Naive thymus-derived CD4-positive, alpha-beta T cell (primary cell): Measurements from ENCODE around the gene SLC22A2. TPM values are rescaled to one million over a fixed set of nuclear protein-coding genes. Genes with fewer than 3 reads are reported as not detected.

ENCODE experiments used
- ATAC-seq: fragments of 150-1000 bp; cut with Tn5 transposase; 2 replicates; pipeline ENCODE4 v1.10.0; 2021; ENCODE audit warnings: mild to moderate bottlenecking, moderate library complexity
- CTCF ChIA-PET: fragments of 350-600 bp; sonication (Branson Sonifier 250); formaldehyde crosslinking; loops from one replicate; lab custom pipeline; 2021; ENCODE audit warnings: antibody characterized with exemption; lab: Charles Lee
- POLR2A ChIA-PET: fragments of 350-600 bp; sonication (Branson Sonifier 250); formaldehyde crosslinking; loops from one replicate; lab custom pipeline; 2021; ENCODE audit warnings: antibody characterized with exemption, inconsistent platforms; lab: Charles Lee
- DNase-seq, 9 donors: peaks; one replicate each; pipeline versions ENCODE4 v3.0.0 to v3.0.0-alpha.2; 2020 to 2022; ENCODE audit warnings: mixed read lengths in 1 of 9
- H3K27ac ChIP-seq: one replicate; pipeline ENCODE4 v1.7.0; 2013; ENCODE audit warnings: mild to moderate bottlenecking, low read depth, low read length, moderate library complexity
- H3K27me3 ChIP-seq, 2 donors: one replicate each; pipeline ENCODE4 v1.7.0; 2013; ENCODE audit warnings: low read length in 2 of 2, mild to moderate bottlenecking in 2 of 2, moderate library complexity in 2 of 2; ENCODE audit not compliant: control insufficient read depth in 2 of 2, insufficient read depth in 2 of 2
- H3K36me3 ChIP-seq, 3 experiments: 1 replicate in 2 of 3; 2 replicates in 1 of 3; pipeline ENCODE4 v1.7.0; 2013; ENCODE audit warnings: low read length in 3 of 3, mild to moderate bottlenecking in 3 of 3, moderate library complexity in 1 of 3; ENCODE audit not compliant: insufficient read depth in 3 of 3, control insufficient read depth in 2 of 3
- H3K4me1 ChIP-seq, 2 donors: one replicate each; pipeline ENCODE4 v1.7.0; 2013; ENCODE audit warnings: low read length in 2 of 2, mild to moderate bottlenecking in 2 of 2, moderate library complexity in 1 of 2; ENCODE audit not compliant: control insufficient read depth in 2 of 2, insufficient read depth in 2 of 2
- H3K4me3 ChIP-seq: 2 replicates; pipeline ENCODE4 v1.7.0; 2013; ENCODE audit warnings: mild to moderate bottlenecking, low read length
- H3K9me3 ChIP-seq, 3 experiments: 1 replicate in 2 of 3; 2 replicates in 1 of 3; pipeline ENCODE4 v1.7.0; 2013; ENCODE audit warnings: low read length in 3 of 3; ENCODE audit not compliant: control insufficient read depth in 2 of 3
- H3K27ac Mint-ChIP-seq, 9 donors: one replicate each; pipeline ENCODE4 v1.8.0; 2020 to 2022; ENCODE audit warnings: mixed read lengths in 9 of 9, mild to moderate bottlenecking in 8 of 9, moderate library complexity in 5 of 9, inconsistent platforms in 2 of 9
- H3K27me3 Mint-ChIP-seq, 5 donors: one replicate each; pipeline ENCODE4 v1.8.0; 2021 to 2022; ENCODE audit warnings: mixed read lengths in 5 of 5, mild to moderate bottlenecking in 1 of 5
- H3K36me3 Mint-ChIP-seq, 5 donors: one replicate each; pipeline ENCODE4 v1.8.0; 2020 to 2022; ENCODE audit warnings: mixed read lengths in 5 of 5, mild to moderate bottlenecking in 3 of 5, inconsistent platforms in 1 of 5
- H3K4me1 Mint-ChIP-seq, 7 donors: one replicate each; pipeline ENCODE4 v1.8.0; 2020 to 2022; ENCODE audit warnings: mixed read lengths in 7 of 7, mild to moderate bottlenecking in 3 of 7, inconsistent platforms in 1 of 7
- H3K4me3 Mint-ChIP-seq, 10 donors: one replicate each; pipeline ENCODE4 v1.8.0; 2020 to 2022; ENCODE audit warnings: mild to moderate bottlenecking in 10 of 10, mixed read lengths in 10 of 10, moderate library complexity in 6 of 10, inconsistent platforms in 2 of 10
- H3K9me3 Mint-ChIP-seq, 11 donors: one replicate each; pipeline ENCODE4 v1.8.0; 2020 to 2022; ENCODE audit warnings: mixed read lengths in 11 of 11, mild to moderate bottlenecking in 4 of 11, inconsistent platforms in 1 of 11, moderate library complexity in 1 of 11
- intact Hi-C, 2 donors: fragments of 100-400 bp; cut with micrococcal nuclease; formaldehyde crosslinking; loops; one replicate each; pipeline ENCODE4 v1.15.1; 2023
- polyA plus RNA-seq, 2 donors: library from polyadenylated mRNA; unstranded; fragments of 300-500 nt; fragmentation: Illumina TruSeq; gene quantifications; one replicate each; pipeline ENCODE4 v1.2.3, GENCODE V29; 2021
- total RNA-seq, 6 experiments: library from RNA in 5 of 6; stranded (reverse) in 5 of 6; gene quantifications; 1 replicate in 5 of 6; 2 replicates in 1 of 6; pipeline ENCODE4 v1.2.3 and lab custom pipeline; 2021 to 2026

Gene SLC22A2
- total and polyA plus RNA-seq, 7 experiments from 2014 or later: not detected

- POLR2A ChIA-PET: no interaction called here
- Histone ChIP-seq H3K27me3 (peaks cover 0 to 6% of the 10 kb centered on the region in 2 donors), H3K27ac (no peak overlapping the region), H3K36me3 (no peaks in the 10 kb centered on the region), H3K9me3 (no peaks in the 10 kb centered on the region), H3K4me3 (no peak overlapping the region), H3K4me1 (no peaks in the 10 kb centered on the region)
- Mint-ChIP-seq H3K4me1 (no peaks in the 10 kb centered on the region), H3K27me3 (peaks cover 9 to 49% (median 42%) of the 10 kb centered on the region in 5 donors), H3K27ac (no peak overlapping the region), H3K4me3 (no peak overlapping the region), H3K36me3 (no peaks in the 10 kb centered on the region), H3K9me3 (peaks cover 0 to 17% (median 6%) of the 10 kb centered on the region in 11 donors)
- CTCF ChIA-PET: no interaction called here
- no peak for ATAC-seq
- DNase-seq: no peak
- intact Hi-C loops: no loop called here
Observed at GRCh38 chr6:160218810-160219209, 39.8 kb downstream of the SLC22A2 start.

DNA sequence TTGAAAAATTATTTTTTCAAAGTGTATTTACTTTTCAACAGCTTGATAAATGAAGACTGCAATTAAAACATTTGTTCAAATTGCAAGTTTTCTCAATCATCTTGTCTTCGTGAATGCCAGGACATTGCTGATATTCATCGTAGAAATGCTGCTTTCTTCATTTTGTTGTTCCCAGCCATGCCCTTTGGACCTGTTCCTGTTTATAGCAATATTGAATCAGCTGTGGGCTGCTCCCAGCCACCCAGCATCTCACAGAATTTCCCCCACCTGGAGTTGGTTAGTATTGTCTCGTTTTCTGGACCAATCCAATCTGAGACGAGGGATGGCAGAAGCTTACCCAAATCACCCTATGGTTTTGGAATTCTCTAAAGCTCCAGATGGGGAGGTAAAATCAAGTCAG is 40.8 kb downstream of the SLC22A2 start:
- CTCF ChIA-PET: interaction anchor here (0.6 kb wide), 1 partner anchor 14 kb away, joined by 3 read pairs; no protein-coding TSS in a partner anchor
- Mint-ChIP-seq H3K4me3 (no peak overlapping the region), H3K9me3 (peaks cover 3 to 22% (median 7%) of the 10 kb centered on the region in 11 donors), H3K27me3 (peaks cover 9 to 56% (median 50%) of the 10 kb centered on the region in 5 donors), H3K4me1 (no peaks in the 10 kb centered on the region), H3K27ac (no peak overlapping the region), H3K36me3 (no peaks in the 10 kb centered on the region)
- peaks cover 0 to 6% of the 10 kb centered on the region in 2 donors for H3K27me3 ChIP-seq
- H3K4me1 ChIP-seq: no peaks in the 10 kb centered on the region
- POLR2A ChIA-PET: no interaction called here
- H3K27ac ChIP-seq: no peak overlapping the region
- intact Hi-C loops: no loop called here
- no peak for DNase-seq
- no peak overlapping the region for H3K4me3 ChIP-seq
- H3K36me3 ChIP-seq: no peaks in the 10 kb centered on the region
- ATAC-seq: no peak
- H3K9me3 ChIP-seq: no peaks in the 10 kb centered on the region

DNA sequence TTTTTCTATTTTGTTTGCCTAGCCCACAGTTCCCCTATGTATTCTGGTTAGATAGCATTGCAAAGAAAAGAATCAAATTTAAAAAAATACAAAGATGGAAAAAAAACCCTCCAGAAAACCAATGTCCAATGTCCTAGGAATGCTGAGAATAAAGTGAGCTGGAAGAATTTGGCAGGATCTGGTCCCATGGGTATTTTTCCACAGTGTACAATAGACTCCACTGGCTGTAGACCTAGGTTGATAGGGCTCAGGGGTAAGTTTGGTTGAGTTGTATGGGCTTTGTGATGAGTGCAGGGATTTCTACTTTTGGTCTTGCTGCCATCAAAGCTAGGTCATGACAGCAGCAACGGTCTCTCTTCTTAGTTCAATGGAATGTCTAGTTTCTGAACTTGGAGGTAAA is 41.5 kb downstream of the SLC22A2 start:
- Mint-ChIP-seq H3K27me3 (peaks cover 9 to 63% (median 54%) of the 10 kb centered on the region in 5 donors), H3K4me3 (no peak overlapping the region), H3K4me1 (no peaks in the 10 kb centered on the region), H3K9me3 (peaks cover 3 to 22% (median 8%) of the 10 kb centered on the region in 11 donors), H3K36me3 (no peaks in the 10 kb centered on the region), H3K27ac (no peak overlapping the region)
- DNase-seq (no peak), ATAC-seq (no peak)
- peaks cover 0 to 6% of the 10 kb centered on the region in 2 donors for H3K27me3 ChIP-seq
- no peaks in the 10 kb centered on the region for H3K36me3 ChIP-seq
- H3K9me3 ChIP-seq: no peaks in the 10 kb centered on the region
- H3K4me3 ChIP-seq: no peak overlapping the region
- intact Hi-C loops: no loop called here
- H3K27ac ChIP-seq: no peak overlapping the region
- ChIA-PET CTCF (interaction anchor here (0.6 kb wide), 1 partner anchor 14 kb away, joined by 3 read pairs; no protein-coding TSS in a partner anchor), POLR2A (no interaction called here)
- H3K4me1 ChIP-seq: no peaks in the 10 kb centered on the region

DNA sequence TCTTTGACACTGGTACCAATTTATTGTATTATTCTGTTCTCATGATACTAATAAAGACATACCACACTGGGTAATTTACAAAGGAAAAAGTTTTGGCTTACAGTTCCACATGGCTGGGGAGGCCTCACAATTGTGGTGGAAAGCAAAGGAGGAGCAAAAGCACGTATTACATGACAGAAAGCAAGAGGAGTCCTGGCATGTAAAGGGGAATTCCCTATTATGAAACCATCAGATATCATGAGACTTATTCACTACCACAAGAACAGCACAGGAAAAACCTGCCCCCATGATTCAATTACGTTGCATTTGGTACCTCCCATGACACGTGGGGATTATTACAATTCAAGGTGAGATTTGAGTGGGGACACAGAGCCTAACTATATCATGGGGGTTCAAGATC is 43.4 kb downstream of the SLC22A2 start:
- no peak overlapping the region for H3K27ac ChIP-seq
- no peak for ATAC-seq
- Mint-ChIP-seq H3K27ac (peak overlapping the region in 1 of 9 donors; percentile 1), H3K27me3 (peaks cover 12 to 79% (median 64%) of the 10 kb centered on the region in 5 donors), H3K36me3 (no peaks in the 10 kb centered on the region), H3K4me3 (no peak overlapping the region), H3K4me1 (no peaks in the 10 kb centered on the region), H3K9me3 (peaks cover 6 to 37% (median 12%) of the 10 kb centered on the region in 11 donors)
- no peaks in the 10 kb centered on the region for H3K9me3 ChIP-seq
- CTCF ChIA-PET: no interaction called here
- peaks cover 0 to 6% of the 10 kb centered on the region in 2 donors for H3K27me3 ChIP-seq
- intact Hi-C loops: no loop called here
- H3K4me3 ChIP-seq: no peak overlapping the region
- POLR2A ChIA-PET: no interaction called here
- no peak for DNase-seq
- no peaks in the 10 kb centered on the region for H3K4me1 ChIP-seq
- no peaks in the 10 kb centered on the region for H3K36me3 ChIP-seq

DNA sequence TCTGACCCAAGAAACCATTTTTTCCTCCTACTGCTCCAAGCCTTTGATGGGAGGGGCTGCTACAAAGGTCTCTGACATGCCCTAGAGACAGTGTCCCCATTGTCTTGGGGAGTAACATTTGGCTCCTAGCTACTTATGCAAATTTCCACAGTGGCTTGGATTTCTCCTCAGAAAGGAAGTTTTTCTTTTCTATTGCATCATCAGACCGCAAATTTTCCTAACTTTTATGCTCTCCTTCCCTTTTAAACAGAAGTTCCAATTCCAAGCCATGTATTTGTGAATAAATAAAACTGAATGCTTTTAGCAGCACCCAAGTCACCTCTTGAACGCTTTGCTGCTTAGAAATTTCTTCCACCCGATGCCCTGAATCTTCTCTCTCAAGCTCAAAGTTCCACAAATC is 51.0 kb downstream of the SLC22A2 start:
- no peak for ATAC-seq
- DNase-seq: no peak
- Mint-ChIP-seq H3K27me3 (peaks cover 12 to 59% (median 28%) of the 10 kb centered on the region in 5 donors), H3K27ac (no peak overlapping the region), H3K9me3 (peaks cover 4 to 56% (median 18%) of the 10 kb centered on the region in 11 donors), H3K36me3 (peaks cover 0 to 5% (median 0%) of the 10 kb centered on the region in 5 donors), H3K4me1 (no peaks in the 10 kb centered on the region), H3K4me3 (no peak overlapping the region)
- Histone ChIP-seq H3K36me3 (no peaks in the 10 kb centered on the region), H3K4me1 (no peaks in the 10 kb centered on the region), H3K27me3 (no peaks in the 10 kb centered on the region), H3K27ac (no peak overlapping the region), H3K4me3 (no peak overlapping the region), H3K9me3 (peaks cover 0 to 10% (median 0%) of the 10 kb centered on the region in 3 experiments)
- POLR2A ChIA-PET: no interaction called here
- CTCF ChIA-PET: no interaction called here
- intact Hi-C loops: no loop called here

DNA sequence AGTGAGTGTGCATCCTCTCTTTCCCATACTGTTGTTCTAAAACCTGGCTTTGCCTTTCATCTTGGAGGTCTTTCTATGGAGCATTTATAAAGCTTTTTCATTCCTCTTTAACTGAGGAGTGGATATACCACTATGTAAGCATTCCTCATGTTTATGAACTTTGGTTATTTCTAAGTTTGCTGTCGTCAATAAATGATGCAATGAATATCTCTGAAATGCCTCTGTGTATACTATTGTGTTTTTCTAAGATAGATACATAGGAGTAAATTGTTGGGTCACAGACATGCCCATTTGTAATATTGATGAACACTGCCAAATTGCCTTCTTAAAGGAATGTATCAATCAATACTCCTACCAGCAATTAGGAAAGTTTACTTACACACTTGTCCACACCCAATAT is 53.9 kb downstream of the SLC22A2 start:
- ChIA-PET CTCF (no interaction called here), POLR2A (no interaction called here)
- DNase-seq (no peak), ATAC-seq (no peak)
- H3K4me3 ChIP-seq: no peak overlapping the region
- Mint-ChIP-seq H3K27ac (no peak overlapping the region), H3K4me1 (no peaks in the 10 kb centered on the region), H3K36me3 (peaks cover 0 to 5% (median 0%) of the 10 kb centered on the region in 5 donors), H3K27me3 (peaks cover 9 to 54% (median 29%) of the 10 kb centered on the region in 5 donors), H3K4me3 (no peak overlapping the region), H3K9me3 (peaks cover 4 to 34% (median 9%) of the 10 kb centered on the region in 11 donors)
- H3K36me3 ChIP-seq: no peaks in the 10 kb centered on the region
- intact Hi-C loops: no loop called here
- H3K27me3 ChIP-seq: no peaks in the 10 kb centered on the region
- H3K27ac ChIP-seq: no peak overlapping the region
- H3K9me3 ChIP-seq: peaks cover 0 to 10% (median 0%) of the 10 kb centered on the region in 3 experiments
- no peaks in the 10 kb centered on the region for H3K4me1 ChIP-seq

DNA sequence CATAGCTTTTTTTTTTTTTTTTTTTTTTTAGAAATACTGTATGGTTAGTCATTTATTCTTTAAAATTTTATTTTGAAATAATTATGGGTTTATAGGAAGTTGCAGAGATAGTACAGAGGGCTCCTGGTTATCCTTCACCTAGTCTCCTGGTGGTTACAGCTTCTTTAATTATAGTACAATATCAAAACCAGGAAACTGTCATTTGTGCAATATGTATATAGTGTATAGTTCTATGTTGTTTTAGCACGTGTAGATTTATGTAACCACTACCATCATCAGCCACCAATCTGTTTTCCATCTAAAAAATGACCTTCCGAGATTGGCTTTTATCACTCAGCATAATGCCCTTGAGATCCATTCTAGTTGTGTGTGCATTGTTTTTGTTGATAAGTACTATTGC is 54.7 kb downstream of the SLC22A2 start:
- intact Hi-C loops: no loop called here
- H3K4me3 ChIP-seq: no peak overlapping the region
- Mint-ChIP-seq H3K27me3 (peaks cover 4 to 47% (median 31%) of the 10 kb centered on the region in 5 donors), H3K9me3 (peaks cover 4 to 28% (median 9%) of the 10 kb centered on the region in 11 donors), H3K36me3 (peaks cover 0 to 5% (median 0%) of the 10 kb centered on the region in 5 donors), H3K27ac (no peak overlapping the region), H3K4me3 (no peak overlapping the region), H3K4me1 (no peaks in the 10 kb centered on the region)
- no peak overlapping the region for H3K27ac ChIP-seq
- H3K27me3 ChIP-seq: no peaks in the 10 kb centered on the region
- ATAC-seq (no peak), DNase-seq (no peak)
- CTCF ChIA-PET: interaction anchor here (0.6 kb wide), 1 partner anchor 13 kb away, joined by 3 read pairs; no protein-coding TSS in a partner anchor
- H3K9me3 ChIP-seq: peaks cover 0 to 10% (median 0%) of the 10 kb centered on the region in 3 experiments
- no peaks in the 10 kb centered on the region for H3K4me1 ChIP-seq
- POLR2A ChIA-PET: no interaction called here
- no peaks in the 10 kb centered on the region for H3K36me3 ChIP-seq
